ENCODE results near the gene FRAS1. TPM values are rescaled to one million over a fixed set of nuclear protein-coding genes. Genes with fewer than 3 reads are reported as not detected.

Gene FRAS1
- total RNA-seq, 1 experiment from 2014 or later: 3.4 TPM

GRCh38 chr4:78565971-78566372 is 508.8 kb downstream of the FRAS1 start:
- ChIA-PET POLR2A (ENCODE audit: unreplicated experiment) (interaction anchor here (0.5 kb wide), 1 partner anchor 298 kb away, joined by 4 read pairs; no protein-coding TSS in a partner anchor), CTCF (no interaction called here)
- Histone ChIP-seq H3K36me3 (ENCODE audit: low read depth, low read length) (peaks cover 2% of the 10 kb centered on the region; the same call in 1 of the 2 replicates), H3K9me3 (ENCODE audit: low read length) (no peaks in the 10 kb centered on the region), H3K27me3 (ENCODE audit: low read length) (no peaks in the 10 kb centered on the region), H3K79me2 (ENCODE audit: low read length) (peaks cover 63% of the 10 kb centered on the region), H4K20me1 (ENCODE audit: low read length) (no peaks in the 10 kb centered on the region), H3K9ac (ENCODE audit: low read length) (0 out of 2 replicates have a peak overlapping the region, but pooled peaks have one; percentile 14), H3K27ac (ENCODE audit: low read length) (peak overlapping the region; percentile 68), H3F3A (ENCODE audit: low read length, unreplicated experiment) (peaks cover 3% of the 10 kb centered on the region), H3K4me2 (ENCODE audit: low read length) (0 out of 2 replicates have a peak overlapping the region, but pooled peaks have one; percentile 6), H3K4me3 (ENCODE audit: low read length) (no peak overlapping the region), H2AFZ (ENCODE audit: low read length) (no peak overlapping the region), H3K4me1 (ENCODE audit: insufficient read depth, low read length) (peaks cover 69% of the 10 kb centered on the region), H3K9me2 (replicated peaks; ENCODE audit: low read length) (no peaks in the 10 kb centered on the region)
- DNase-seq (peak; percentile 67), ATAC-seq (peak; percentile 14; the same call in 1 of the 2 replicates)
- TF ChIP-seq CTCF (conservative IDR thresholded peaks at IDR 0.05; ENCODE audit: low read depth, low read length): no peak
- TF ChIP-seq EZH2 (IDR thresholded peaks at IDR 0.05; ENCODE audit: low read length, unreplicated experiment): no peak
- no peak for TF ChIP-seq EZH2phosphoT487 (IDR thresholded peaks at IDR 0.05; ENCODE audit: borderline replicate concordance, low read length)
- intact Hi-C loops (cut with micrococcal nuclease): loop anchor here (5.0 kb wide), 2 partner anchors 39 to 509 kb away; partner anchors contain the start of gene FRAS1
- no TSS peak for BruUV-seq (replicated peaks)

GRCh38 chr4:78566834-78567499 is 509.8 kb downstream of the FRAS1 start:
- POLR2A ChIA-PET (ENCODE audit: unreplicated experiment): no interaction called here

More at GRCh38 chr4:78566834-78567499, 509.8 kb downstream of the FRAS1 start:
- Histone ChIP-seq H3K9me3 (ENCODE audit: low read length) (no peaks in the 10 kb centered on the region), H3K4me3 (ENCODE audit: low read length) (no peak overlapping the region), H4K20me1 (ENCODE audit: low read length) (no peaks in the 10 kb centered on the region), H3K79me2 (ENCODE audit: low read length) (peaks cover 66% of the 10 kb centered on the region), H3K27me3 (ENCODE audit: low read length) (no peaks in the 10 kb centered on the region), H3K27ac (ENCODE audit: low read length) (peak overlapping the region; percentile 35), H2AFZ (ENCODE audit: low read length) (no peak overlapping the region), H3K9me2 (replicated peaks; ENCODE audit: low read length) (no peaks in the 10 kb centered on the region), H3F3A (ENCODE audit: low read length, unreplicated experiment) (peaks cover 3% of the 10 kb centered on the region), H3K9ac (ENCODE audit: low read length) (no peak overlapping the region), H3K4me1 (ENCODE audit: insufficient read depth, low read length) (peaks cover 59% of the 10 kb centered on the region), H3K36me3 (ENCODE audit: low read depth, low read length) (peaks cover 11% of the 10 kb centered on the region), H3K4me2 (ENCODE audit: low read length) (peak overlapping the region; percentile 7; the same call in 1 of the 2 replicates)
- DNase-seq (peak; percentile 22), ATAC-seq (peak; percentile 25)
- CTCF ChIA-PET: interaction anchor here (0.6 kb wide), 1 partner anchor 107 kb away, joined by 5 read pairs; no protein-coding TSS in a partner anchor
- no TSS peak for BruUV-seq (replicated peaks)
- intact Hi-C loops (cut with micrococcal nuclease): loop anchor here (5.0 kb wide), 2 partner anchors 40 to 510 kb away; partner anchors contain the start of gene FRAS1
- TF ChIP-seq CTCF (conservative IDR thresholded peaks at IDR 0.05; ENCODE audit: low read depth, low read length): no peak
- TF ChIP-seq EZH2 (IDR thresholded peaks at IDR 0.05; ENCODE audit: low read length, unreplicated experiment): no peak
- TF ChIP-seq EZH2phosphoT487 (IDR thresholded peaks at IDR 0.05; ENCODE audit: borderline replicate concordance, low read length): no peak

All from PC-3 (cell line).